ENCODE measurements around the gene GOLGA6L26. TPM values are rescaled to one million over a fixed set of nuclear protein-coding genes. Genes with fewer than 3 reads are reported as not detected.
"Not testable (repeated sequence)": the region's sequence is repeated elsewhere in the genome, so short reads cannot be mapped to it uniquely, and the experiment has no call there.

Gene GOLGA6L26
- total RNA-seq (not detected), polyA plus RNA-seq (not detected)
- long read RNA-seq, donor 1 = 0 reads
- long read RNA-seq, donor 2 = 0 reads
- long read RNA-seq, donor 3 = 0 reads
- long read RNA-seq, donor 4 = 0 reads

- H3K27ac ChIP-seq (ENCODE audit: low read length); ATAC-seq; H3K27me3 ChIP-seq (ENCODE audit: control insufficient read depth, insufficient read depth); DNase-seq; H3K9me3 ChIP-seq (ENCODE audit: control insufficient read depth, low read length); H3K4me3 ChIP-seq (ENCODE audit: low read length); H3K4me1 ChIP-seq (ENCODE audit: control insufficient read depth, insufficient read depth, low read length); intact Hi-C loops (cut with DNase I): not testable (repeated sequence)
- WGBS = no CpG with 5 or more reads among the region's 7 CpGs
Measured at GRCh38 chr15:23334096-23334495, at the start of gene GOLGA6L26. Gene GOLGA6L26 (minus strand): TSS chr15:23334196. CDS start chr15:23334135, 61 bp downstream.

GRCh38 chr15:23381192-23381591 lies 47.2 kb upstream of the GOLGA6L26 start:
- DNase-seq; H3K27me3 ChIP-seq (ENCODE audit: control insufficient read depth, insufficient read depth); H3K4me1 ChIP-seq (ENCODE audit: control insufficient read depth, insufficient read depth, low read length); H3K4me3 ChIP-seq (ENCODE audit: low read length); intact Hi-C loops (cut with DNase I); ATAC-seq; H3K9me3 ChIP-seq (ENCODE audit: control insufficient read depth, low read length); H3K27ac ChIP-seq (ENCODE audit: low read length): not testable (repeated sequence)
- WGBS = 54% methylated on average over 7 of the region's 7 CpGs

- intact Hi-C loops (cut with DNase I); DNase-seq; H3K27ac ChIP-seq (ENCODE audit: low read length); ATAC-seq; H3K4me1 ChIP-seq (ENCODE audit: control insufficient read depth, insufficient read depth, low read length); H3K4me3 ChIP-seq (ENCODE audit: low read length); H3K27me3 ChIP-seq (ENCODE audit: control insufficient read depth, insufficient read depth); H3K9me3 ChIP-seq (ENCODE audit: control insufficient read depth, low read length): not testable (repeated sequence)
- 60% methylated on average over 4 of the region's 4 CpGs for WGBS
Measured at GRCh38 chr15:23380700-23381099, 46.7 kb upstream of the GOLGA6L26 start.

GRCh38 chr15:23378946-23379345 lies 45.0 kb upstream of the GOLGA6L26 start:
- not testable (repeated sequence) for DNase-seq

DNA sequence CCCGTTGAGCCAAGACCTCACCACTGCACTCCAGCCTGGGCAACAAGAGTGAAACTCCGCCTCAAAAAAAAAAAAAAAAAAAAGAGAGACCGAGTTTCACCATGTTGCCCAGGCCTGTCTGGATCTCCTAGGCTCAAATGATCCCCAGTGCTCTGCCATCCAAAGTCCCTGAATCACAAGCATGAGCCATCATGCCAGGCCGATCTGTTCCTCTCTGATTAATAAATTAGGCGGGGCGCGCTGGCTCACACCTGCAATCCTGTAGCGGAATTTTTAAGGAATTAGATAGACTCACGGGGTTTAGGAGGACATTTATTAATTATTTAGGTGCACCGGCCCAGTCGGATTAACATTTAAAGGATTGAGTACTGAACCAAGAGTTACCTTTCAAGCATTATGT lies 40.2 kb upstream of the GOLGA6L26 start:
- H3K4me1 ChIP-seq (ENCODE audit: control insufficient read depth, insufficient read depth, low read length); ATAC-seq; DNase-seq; intact Hi-C loops (cut with DNase I); H3K27ac ChIP-seq (ENCODE audit: low read length); H3K9me3 ChIP-seq (ENCODE audit: control insufficient read depth, low read length); H3K27me3 ChIP-seq (ENCODE audit: control insufficient read depth, insufficient read depth); H3K4me3 ChIP-seq (ENCODE audit: low read length): not testable (repeated sequence)
- WGBS = 92% methylated on average over 11 of the region's 11 CpGs

More at GRCh38 chr15:23378946-23379345, 45.0 kb upstream of the GOLGA6L26 start:
- H3K27ac ChIP-seq (ENCODE audit: low read length); intact Hi-C loops (cut with DNase I); H3K27me3 ChIP-seq (ENCODE audit: control insufficient read depth, insufficient read depth); ATAC-seq; H3K9me3 ChIP-seq (ENCODE audit: control insufficient read depth, low read length); H3K4me3 ChIP-seq (ENCODE audit: low read length); H3K4me1 ChIP-seq (ENCODE audit: control insufficient read depth, insufficient read depth, low read length): not testable (repeated sequence)
- WGBS = 92% methylated on average over 13 of the region's 13 CpGs

GRCh38 chr15:23372891-23373600 lies 39.0 kb upstream of the GOLGA6L26 start:
- H3K27ac ChIP-seq (ENCODE audit: low read length); H3K4me1 ChIP-seq (ENCODE audit: control insufficient read depth, insufficient read depth, low read length); H3K9me3 ChIP-seq (ENCODE audit: control insufficient read depth, low read length); H3K27me3 ChIP-seq (ENCODE audit: control insufficient read depth, insufficient read depth); H3K4me3 ChIP-seq (ENCODE audit: low read length); intact Hi-C loops (cut with DNase I); ATAC-seq: not testable (repeated sequence)
- peak in 1 of 3 donors; percentile 59 for DNase-seq
- 96% methylated on average over 40 of the region's 40 CpGs for WGBS

DNA sequence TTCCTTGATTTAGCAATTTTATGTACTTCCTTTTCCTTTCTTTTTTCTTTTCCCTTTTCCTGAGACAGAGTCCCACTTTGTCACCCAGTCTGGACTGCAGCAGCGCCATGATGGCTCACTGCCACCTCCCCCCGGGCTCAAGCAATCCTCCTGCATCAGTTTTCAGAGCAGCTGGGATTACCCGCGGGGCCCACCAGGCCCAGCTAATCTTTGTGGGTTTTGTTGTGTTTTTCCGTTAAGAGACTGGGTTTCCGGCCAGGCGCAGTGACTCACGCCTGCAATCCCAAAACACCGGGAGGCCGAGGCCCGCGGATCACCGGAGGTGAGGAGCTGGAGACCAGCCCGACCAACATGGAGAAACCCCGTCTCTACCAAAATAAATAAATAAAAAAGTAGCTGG lies 38.3 kb upstream of the GOLGA6L26 start:
- Histone ChIP-seq H3K4me3 (ENCODE audit: low read length) (no peak overlapping the region), H3K9me3 (ENCODE audit: control insufficient read depth, low read length) (no peaks in the 10 kb centered on the region), H3K27me3 (ENCODE audit: control insufficient read depth, insufficient read depth) (no peaks in the 10 kb centered on the region), H3K4me1 (ENCODE audit: control insufficient read depth, insufficient read depth, low read length) (no peaks in the 10 kb centered on the region), H3K27ac (ENCODE audit: low read length) (peak overlapping the region; percentile 30)
- intact Hi-C loops (cut with DNase I) = no loop called here
- 73% methylated on average over 15 of the region's 15 CpGs for WGBS
- ATAC-seq (peak; percentile 24 to 32), DNase-seq (peak; percentile 33 to 71 (median 59))

DNA sequence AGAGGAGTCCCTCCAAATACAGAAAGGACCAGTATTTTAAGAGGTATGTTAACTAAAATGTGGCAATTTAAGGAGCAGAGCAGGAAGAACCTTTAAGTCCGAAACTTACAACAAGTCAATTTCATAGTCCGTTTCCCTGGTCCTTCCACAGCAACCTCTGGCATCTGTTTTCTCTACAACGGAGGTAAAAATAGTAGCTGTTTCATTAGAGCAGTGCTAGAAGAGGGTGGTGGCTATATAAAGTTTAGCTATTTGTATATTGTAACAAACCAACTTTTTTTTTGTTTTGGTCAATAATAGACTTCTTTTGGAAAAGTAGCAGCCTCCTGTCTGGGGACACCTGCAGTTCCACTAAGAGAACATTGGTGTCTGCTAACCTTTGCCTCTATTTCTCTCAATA lies 37.9 kb upstream of the GOLGA6L26 start:
- H3K27me3 ChIP-seq (ENCODE audit: control insufficient read depth, insufficient read depth); H3K27ac ChIP-seq (ENCODE audit: low read length); H3K9me3 ChIP-seq (ENCODE audit: control insufficient read depth, low read length); H3K4me1 ChIP-seq (ENCODE audit: control insufficient read depth, insufficient read depth, low read length); H3K4me3 ChIP-seq (ENCODE audit: low read length); ATAC-seq; intact Hi-C loops (cut with DNase I); DNase-seq: not testable (repeated sequence)
- WGBS = 51% methylated on average over 3 of the region's 3 CpGs

DNA sequence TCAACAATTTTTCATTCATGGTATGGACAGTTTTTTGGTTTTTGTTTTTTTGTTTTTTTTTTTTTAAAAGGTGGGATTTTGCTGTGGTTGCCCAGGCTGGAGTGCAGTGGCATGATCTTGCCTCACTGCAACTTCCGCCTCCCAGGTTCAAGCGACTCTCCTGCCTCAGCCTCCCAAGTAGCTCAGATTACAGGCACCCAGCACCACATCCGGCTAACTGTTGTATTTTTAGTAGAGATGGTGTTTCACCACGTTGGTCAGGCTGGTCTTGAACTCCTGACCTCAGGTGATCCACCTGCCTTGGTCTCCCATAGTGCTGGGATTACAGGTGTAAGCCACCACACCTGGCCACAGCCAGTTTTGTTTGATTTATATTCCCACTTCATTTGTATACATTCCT lies 37.1 kb upstream of the GOLGA6L26 start:
- ATAC-seq; H3K4me3 ChIP-seq (ENCODE audit: low read length); H3K4me1 ChIP-seq (ENCODE audit: control insufficient read depth, insufficient read depth, low read length); H3K9me3 ChIP-seq (ENCODE audit: control insufficient read depth, low read length); DNase-seq; H3K27me3 ChIP-seq (ENCODE audit: control insufficient read depth, insufficient read depth); intact Hi-C loops (cut with DNase I): not testable (repeated sequence)
- H3K27ac ChIP-seq (ENCODE audit: low read length) = peak overlapping the region; percentile 58
- 47% methylated on average over 4 of the region's 4 CpGs for WGBS

DNA sequence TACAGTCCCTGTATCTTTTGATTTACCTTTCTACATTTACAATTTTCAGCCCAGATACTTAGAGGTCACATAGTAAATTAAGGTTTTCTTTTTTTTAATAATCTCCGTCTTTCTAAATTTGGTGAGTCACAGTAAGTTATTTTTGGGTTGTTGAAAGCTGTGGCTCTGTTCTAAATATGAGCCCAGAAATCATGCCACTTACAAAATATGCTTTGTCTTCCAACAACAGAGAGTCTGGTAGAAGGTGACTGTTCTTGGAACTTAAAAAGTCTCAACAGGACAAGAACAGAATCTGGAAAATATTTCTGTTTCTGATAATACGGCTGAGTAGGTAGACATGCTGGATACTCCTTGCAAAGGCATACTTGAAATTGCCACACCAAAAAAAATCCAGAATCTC lies 36.6 kb upstream of the GOLGA6L26 start:
- DNase-seq (no peak), ATAC-seq (no peak)
- 48% methylated on average over 2 of the region's 2 CpGs for WGBS
- intact Hi-C loops (cut with DNase I) = no loop called here
- no peaks in the 10 kb centered on the region for H3K27me3 ChIP-seq (ENCODE audit: control insufficient read depth, insufficient read depth)
- no peak overlapping the region for H3K27ac ChIP-seq (ENCODE audit: low read length)
- H3K9me3 ChIP-seq (ENCODE audit: control insufficient read depth, low read length) = no peaks in the 10 kb centered on the region
- H3K4me1 ChIP-seq (ENCODE audit: control insufficient read depth, insufficient read depth, low read length) = no peaks in the 10 kb centered on the region
- no peak overlapping the region for H3K4me3 ChIP-seq (ENCODE audit: low read length)

- H3K27ac ChIP-seq (ENCODE audit: low read length); H3K27me3 ChIP-seq (ENCODE audit: control insufficient read depth, insufficient read depth); intact Hi-C loops (cut with DNase I); H3K4me3 ChIP-seq (ENCODE audit: low read length); H3K9me3 ChIP-seq (ENCODE audit: control insufficient read depth, low read length); H3K4me1 ChIP-seq (ENCODE audit: control insufficient read depth, insufficient read depth, low read length); ATAC-seq: not testable (repeated sequence)
- 47% methylated on average over 6 of the region's 9 CpGs for WGBS
- peak in 1 of 3 donors; percentile 64 for DNase-seq
Measured at GRCh38 chr15:23364261-23364660, 30.3 kb upstream of the GOLGA6L26 start.

Measured in right cardiac atrium (tissue), 5 donors.